Uterus (tissue), 4 donors: ENCODE measurements around the gene CLEC2D. TPM values are rescaled to one million over a fixed set of nuclear protein-coding genes. Genes with fewer than 3 reads are reported as not detected.

Source experiments
- DNase-seq, 2 donors: peaks; one replicate each; pipeline ENCODE4 v3.0.0-alpha.2; 2019 to 2020
- H3K27ac ChIP-seq, 2 donors: fragments of 200-600 bp; sonication (generic); 1 replicate in 1 of 2; 2 replicates in 1 of 2; pipeline ENCODE4 v1.5.1; 2016 to 2018
- H3K27me3 ChIP-seq, 2 donors: fragments of 200-600 bp; sonication (generic); one replicate each; pipeline ENCODE4 v1.5.1; 2018 to 2019; ENCODE audit warnings: control low read depth in 1 of 2
- H3K36me3 ChIP-seq, 2 donors: fragments of 200-600 bp; sonication (generic); one replicate each; pipeline ENCODE4 v1.5.1; 2019; ENCODE audit warnings: control low read depth in 1 of 2
- H3K4me1 ChIP-seq, 2 donors: fragments of 200-600 bp; sonication (generic); one replicate each; pipeline ENCODE4 v1.5.1; 2018 to 2019; ENCODE audit warnings: control low read depth in 1 of 2
- H3K4me3 ChIP-seq, 2 donors: fragments of 200-600 bp; sonication (generic); 1 replicate in 1 of 2; 2 replicates in 1 of 2; pipeline ENCODE4 v1.5.1; 2018 to 2019; ENCODE audit warnings: mild to moderate bottlenecking in 1 of 2
- H3K9me3 ChIP-seq, 2 donors: fragments of 200-600 bp; sonication (generic); one replicate each; pipeline ENCODE4 v1.5.1; 2019; ENCODE audit warnings: control low read depth in 1 of 2
- POLR2A ChIP-seq, 2 donors: fragments of 450-650 bp; IDR thresholded peaks; one replicate each; pipeline ENCODE4 v1.6.1; 2016; ENCODE audit warnings: antibody characterized with exemption in 2 of 2, mild to moderate bottlenecking in 1 of 2, moderate library complexity in 1 of 2
- intact Hi-C: fragments of 100-400 bp; cut with DNase I; formaldehyde crosslinking; loops from one replicate; pipeline ENCODE4 v1.15.1; 2023; ENCODE audit warnings: low total_unique reads
- total RNA-seq, 4 donors: library from RNA; depleted of rRNA in 3 of 4; stranded (reverse); fragments of >200 nt in 3 of 4; gene quantifications; one replicate each; pipeline versions ENCODE4 v1.1.0 to v1.2.4, GENCODE V29; 2014 to 2023
- TF ChIP-seq, protein P1 (sequence below), 4 experiments: fragments of 200-600 bp in 2 of 4; fragments of 450-650 bp in 2 of 4; sonication (generic) in 2 of 4; IDR thresholded peaks; one replicate each; pipeline ENCODE4 v1.5.1; 2016 to 2019; ENCODE audit warnings: antibody characterized with exemption in 4 of 4, mild to moderate bottlenecking in 2 of 4, moderate library complexity in 1 of 4
- donor health status: DM: yes; HTN: yes; CAD: no.

Gene CLEC2D
- total RNA-seq, 4 donors from 2014 or later = 6.8 to 22.8 (median 13.9) TPM

DNA sequence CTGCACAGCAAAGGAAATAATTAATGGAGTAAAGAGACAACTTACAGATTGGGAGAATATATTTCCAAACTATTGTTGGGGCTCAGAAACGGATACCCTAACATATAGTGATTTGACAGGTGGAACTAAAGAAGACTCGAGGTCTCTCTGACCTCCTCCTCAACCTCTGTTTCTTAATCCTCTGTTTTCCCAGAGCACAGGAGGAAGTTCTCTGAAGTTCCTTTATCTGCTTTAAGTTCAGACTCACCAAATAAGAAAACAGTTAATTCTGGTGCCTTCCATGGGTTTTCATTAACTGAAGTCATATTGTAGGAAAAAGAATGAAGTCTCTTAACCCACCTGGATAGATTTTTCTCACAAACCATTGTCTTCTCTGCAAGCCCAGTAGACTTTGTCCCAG lies 29.2 kb downstream of the CLEC2D start:
- TF ChIP-seq, protein P1, sequence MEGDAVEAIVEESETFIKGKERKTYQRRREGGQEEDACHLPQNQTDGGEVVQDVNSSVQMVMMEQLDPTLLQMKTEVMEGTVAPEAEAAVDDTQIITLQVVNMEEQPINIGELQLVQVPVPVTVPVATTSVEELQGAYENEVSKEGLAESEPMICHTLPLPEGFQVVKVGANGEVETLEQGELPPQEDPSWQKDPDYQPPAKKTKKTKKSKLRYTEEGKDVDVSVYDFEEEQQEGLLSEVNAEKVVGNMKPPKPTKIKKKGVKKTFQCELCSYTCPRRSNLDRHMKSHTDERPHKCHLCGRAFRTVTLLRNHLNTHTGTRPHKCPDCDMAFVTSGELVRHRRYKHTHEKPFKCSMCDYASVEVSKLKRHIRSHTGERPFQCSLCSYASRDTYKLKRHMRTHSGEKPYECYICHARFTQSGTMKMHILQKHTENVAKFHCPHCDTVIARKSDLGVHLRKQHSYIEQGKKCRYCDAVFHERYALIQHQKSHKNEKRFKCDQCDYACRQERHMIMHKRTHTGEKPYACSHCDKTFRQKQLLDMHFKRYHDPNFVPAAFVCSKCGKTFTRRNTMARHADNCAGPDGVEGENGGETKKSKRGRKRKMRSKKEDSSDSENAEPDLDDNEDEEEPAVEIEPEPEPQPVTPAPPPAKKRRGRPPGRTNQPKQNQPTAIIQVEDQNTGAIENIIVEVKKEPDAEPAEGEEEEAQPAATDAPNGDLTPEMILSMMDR (IDR thresholded peaks at IDR 0.05) = no peak
- no peak for TF ChIP-seq POLR2A (IDR thresholded peaks at IDR 0.05)
- no peaks in the 10 kb centered on the region for H3K27me3 ChIP-seq
- H3K4me1 ChIP-seq = no peaks in the 10 kb centered on the region
- peaks cover 0 to 3% of the 10 kb centered on the region in 2 donors for H3K9me3 ChIP-seq
- no peak for DNase-seq
- no peaks in the 10 kb centered on the region for H3K36me3 ChIP-seq
- H3K27ac ChIP-seq = peak overlapping the region in 1 of 2 donors; percentile 54
- intact Hi-C loops = no loop called here
- no peak overlapping the region for H3K4me3 ChIP-seq

DNA sequence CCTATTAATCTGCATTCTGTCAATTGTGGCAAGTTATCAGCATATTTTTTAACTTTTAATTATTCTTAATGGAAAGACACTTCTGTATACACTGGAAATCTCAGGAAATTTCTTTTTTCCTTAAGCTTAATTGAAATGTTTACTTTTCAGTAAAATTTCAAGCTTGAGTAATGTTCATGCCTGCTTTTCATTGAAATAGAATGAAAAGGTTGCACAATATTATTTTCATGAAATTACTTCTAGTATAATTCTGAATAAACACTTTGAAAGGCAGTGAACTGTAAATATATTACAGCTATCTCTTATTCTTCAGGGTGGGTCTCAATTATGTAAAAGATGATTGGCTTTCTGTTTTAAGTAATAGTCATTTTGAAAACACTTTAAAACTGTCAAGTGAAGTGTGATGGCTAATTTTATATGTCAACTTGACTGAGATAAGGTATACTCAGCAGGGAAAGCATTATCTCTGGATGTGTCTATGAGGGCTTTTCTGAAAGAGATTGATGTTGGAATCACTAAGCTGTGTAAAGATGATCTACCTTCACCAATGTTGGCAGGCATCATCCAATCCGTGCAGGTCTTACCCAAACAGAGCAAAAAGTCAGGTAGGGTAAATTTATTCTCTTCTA lies 29.9 kb downstream of the CLEC2D start:
- Histone ChIP-seq H3K27me3 (no peaks in the 10 kb centered on the region), H3K4me3 (no peak overlapping the region), H3K4me1 (no peaks in the 10 kb centered on the region), H3K27ac (peak overlapping the region; percentile 30 to 54), H3K36me3 (no peaks in the 10 kb centered on the region), H3K9me3 (peaks cover 0 to 3% of the 10 kb centered on the region in 2 donors)
- intact Hi-C loops = no loop called here
- TF ChIP-seq, protein P1 (IDR thresholded peaks at IDR 0.05) = no peak
- no peak for TF ChIP-seq POLR2A (IDR thresholded peaks at IDR 0.05)
- DNase-seq = no peak

DNA sequence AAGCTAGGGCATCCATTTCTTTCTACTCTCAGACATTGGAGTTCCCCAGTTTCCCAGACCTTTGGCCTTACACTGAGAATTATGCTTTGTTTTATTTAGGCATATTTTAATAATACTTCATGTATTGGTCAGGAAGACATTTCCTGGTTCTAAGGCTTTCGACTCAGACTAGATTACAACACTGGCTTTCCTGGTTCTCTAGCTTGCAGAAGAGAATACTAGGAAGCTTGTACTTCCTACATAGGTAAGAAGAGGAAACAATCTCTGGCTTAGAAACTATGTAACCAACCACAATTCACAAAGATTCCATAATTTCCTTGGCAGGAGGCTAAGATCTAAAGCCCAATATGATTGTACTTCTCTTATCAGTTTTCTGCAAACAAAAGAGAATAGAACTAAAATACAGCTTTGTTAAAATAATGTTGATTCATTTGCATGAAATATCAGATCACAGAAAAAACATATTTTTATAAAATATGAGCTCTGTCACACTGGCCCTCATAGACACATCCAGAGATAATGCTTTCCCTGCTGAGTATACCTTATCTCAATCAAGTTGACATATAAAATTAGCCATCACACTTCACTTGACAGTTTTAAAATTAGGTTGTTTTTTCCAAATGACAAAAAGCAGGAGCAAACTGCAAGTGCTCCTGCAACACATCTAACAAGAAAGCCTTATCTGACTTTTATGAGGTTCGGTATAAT lies 30.5 kb downstream of the CLEC2D start:
- TF ChIP-seq, protein P1 (IDR thresholded peaks at IDR 0.05) = no peak
- no peak for TF ChIP-seq POLR2A (IDR thresholded peaks at IDR 0.05)
- Histone ChIP-seq H3K4me1 (no peaks in the 10 kb centered on the region), H3K4me3 (no peak overlapping the region), H3K27ac (peak overlapping the region; percentile 30 to 54), H3K36me3 (no peaks in the 10 kb centered on the region), H3K9me3 (peaks cover 0 to 3% of the 10 kb centered on the region in 2 donors), H3K27me3 (no peaks in the 10 kb centered on the region)
- intact Hi-C loops = loop anchor here (10.0 kb wide), 1 partner anchor 65 kb away; no protein-coding TSS in a partner anchor
- no peak for DNase-seq

DNA sequence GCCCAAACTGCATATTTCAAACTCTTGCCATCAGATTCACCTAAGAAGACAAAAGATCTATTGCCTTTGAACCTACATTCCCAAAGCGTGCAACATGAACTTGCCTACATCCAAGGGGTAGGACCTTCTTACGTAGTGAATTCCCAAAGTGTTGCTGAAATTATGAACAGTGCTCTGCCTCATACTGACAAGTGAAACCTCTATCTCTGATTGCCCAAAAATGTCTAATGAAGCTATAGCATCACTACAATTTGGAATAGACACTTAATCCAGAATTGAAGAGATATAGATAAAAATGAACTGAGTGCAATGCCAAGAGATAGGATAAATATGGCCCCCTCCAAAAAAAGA lies 31.1 kb downstream of the CLEC2D start:
- Histone ChIP-seq H3K9me3 (peaks cover 0 to 3% of the 10 kb centered on the region in 2 donors), H3K4me1 (no peaks in the 10 kb centered on the region), H3K27ac (peak overlapping the region; percentile 22 to 54), H3K27me3 (no peaks in the 10 kb centered on the region), H3K4me3 (no peak overlapping the region), H3K36me3 (no peaks in the 10 kb centered on the region)
- TF ChIP-seq POLR2A (IDR thresholded peaks at IDR 0.05) = no peak
- TF ChIP-seq, protein P1 (IDR thresholded peaks at IDR 0.05) = no peak
- intact Hi-C loops = loop anchor here (10.0 kb wide), 1 partner anchor 66 kb away; no protein-coding TSS in a partner anchor
- no peak for DNase-seq
